ENCODE data around the gene SCGN. TPM values are rescaled to one million over a fixed set of nuclear protein-coding genes. Genes with fewer than 3 reads are reported as not detected.

Gene SCGN
- total RNA-seq, 2 experiments from 2014 or later: not detected

GRCh38 chr6:25675167-25675566 lies 23.2 kb downstream of the SCGN start:
- ATAC-seq (no peak), DNase-seq (no peak)
- no peaks in the 10 kb centered on the region for H3K36me3 Mint-ChIP-seq (ENCODE audit: low read depth)
- H3K27ac Mint-ChIP-seq: no peak overlapping the region
- no peaks in the 10 kb centered on the region for H3K4me1 Mint-ChIP-seq (ENCODE audit: low read depth)
- POLR2A ChIA-PET: no interaction called here
- H3K9me3 Mint-ChIP-seq: no peaks in the 10 kb centered on the region
- H3K27me3 Mint-ChIP-seq: peaks cover 10% of the 10 kb centered on the region
- intact Hi-C loops (cut with micrococcal nuclease): no loop called here
- H3K4me3 Mint-ChIP-seq: no peak overlapping the region
- no peak for TF ChIP-seq CTCF (IDR thresholded peaks at IDR 0.05)
- CTCF ChIA-PET: interaction anchor here (1.2 kb wide), 1 partner anchor 44 kb away, joined by 4 read pairs; no protein-coding TSS in a partner anchor

GRCh38 chr6:25676775-25677174 lies 24.8 kb downstream of the SCGN start:
- intact Hi-C loops (cut with micrococcal nuclease): no loop called here
- no peak overlapping the region for H3K4me3 Mint-ChIP-seq
- no peak overlapping the region for H3K27ac Mint-ChIP-seq
- no peak for TF ChIP-seq CTCF (IDR thresholded peaks at IDR 0.05)
- ChIA-PET CTCF (no interaction called here), POLR2A (no interaction called here)
- ATAC-seq: no peak
- H3K9me3 Mint-ChIP-seq: no peaks in the 10 kb centered on the region
- H3K27me3 Mint-ChIP-seq: peaks cover 11% of the 10 kb centered on the region
- no peaks in the 10 kb centered on the region for H3K4me1 Mint-ChIP-seq (ENCODE audit: low read depth)
- DNase-seq: no peak
- no peaks in the 10 kb centered on the region for H3K36me3 Mint-ChIP-seq (ENCODE audit: low read depth)

GRCh38 chr6:25681848-25682247 lies 29.8 kb downstream of the SCGN start:
- Mint-ChIP-seq H3K36me3 (ENCODE audit: low read depth) (no peaks in the 10 kb centered on the region), H3K9me3 (no peaks in the 10 kb centered on the region), H3K4me3 (no peak overlapping the region), H3K4me1 (ENCODE audit: low read depth) (no peaks in the 10 kb centered on the region), H3K27me3 (peaks cover 16% of the 10 kb centered on the region), H3K27ac (no peak overlapping the region)
- ChIA-PET POLR2A (no interaction called here), CTCF (no interaction called here)
- no peak for ATAC-seq
- DNase-seq: no peak
- no peak for TF ChIP-seq CTCF (IDR thresholded peaks at IDR 0.05)
- intact Hi-C loops (cut with micrococcal nuclease): no loop called here

- no peaks in the 10 kb centered on the region for H3K36me3 Mint-ChIP-seq (ENCODE audit: low read depth)
- no peaks in the 10 kb centered on the region for H3K4me1 Mint-ChIP-seq (ENCODE audit: low read depth)
- DNase-seq (no peak), ATAC-seq (no peak)
- intact Hi-C loops (cut with micrococcal nuclease): no loop called here
- ChIA-PET POLR2A (interaction anchor here (0.6 kb wide), 1 partner anchor 9 kb away, joined by 3 read pairs; no protein-coding TSS in a partner anchor), CTCF (no interaction called here)
- H3K4me3 Mint-ChIP-seq: no peak overlapping the region
- H3K27me3 Mint-ChIP-seq: peaks cover 16% of the 10 kb centered on the region
- no peak for TF ChIP-seq CTCF (IDR thresholded peaks at IDR 0.05)
- H3K27ac Mint-ChIP-seq: no peak overlapping the region
- no peaks in the 10 kb centered on the region for H3K9me3 Mint-ChIP-seq
Observed at GRCh38 chr6:25682324-25682723, 30.3 kb downstream of the SCGN start.

- CTCF ChIA-PET: interaction anchor here (0.7 kb wide), 1 partner anchor 16 kb away, joined by 3 read pairs; no protein-coding TSS in a partner anchor
- Mint-ChIP-seq H3K27me3 (peaks cover 18% of the 10 kb centered on the region), H3K27ac (no peak overlapping the region), H3K36me3 (ENCODE audit: low read depth) (no peaks in the 10 kb centered on the region), H3K4me1 (ENCODE audit: low read depth) (no peaks in the 10 kb centered on the region), H3K9me3 (no peaks in the 10 kb centered on the region), H3K4me3 (no peak overlapping the region)
- POLR2A ChIA-PET: interaction anchor here (0.6 kb wide), 1 partner anchor 178 kb away, joined by 3 read pairs; no protein-coding TSS in a partner anchor
- DNase-seq: no peak
- no peak for TF ChIP-seq CTCF (IDR thresholded peaks at IDR 0.05)
- no peak for ATAC-seq
- intact Hi-C loops (cut with micrococcal nuclease): no loop called here
Observed at GRCh38 chr6:25684565-25684964, 32.5 kb downstream of the SCGN start.
